HS-5 (cell line): Measurements from ENCODE around the gene CHMP4A.

Experiments
- DNase-seq: peaks from one replicate; pipeline ENCODE4 v3.0.0-alpha.2; 2012; ENCODE audit warnings: low read depth

Gene CHMP4A

DNA sequence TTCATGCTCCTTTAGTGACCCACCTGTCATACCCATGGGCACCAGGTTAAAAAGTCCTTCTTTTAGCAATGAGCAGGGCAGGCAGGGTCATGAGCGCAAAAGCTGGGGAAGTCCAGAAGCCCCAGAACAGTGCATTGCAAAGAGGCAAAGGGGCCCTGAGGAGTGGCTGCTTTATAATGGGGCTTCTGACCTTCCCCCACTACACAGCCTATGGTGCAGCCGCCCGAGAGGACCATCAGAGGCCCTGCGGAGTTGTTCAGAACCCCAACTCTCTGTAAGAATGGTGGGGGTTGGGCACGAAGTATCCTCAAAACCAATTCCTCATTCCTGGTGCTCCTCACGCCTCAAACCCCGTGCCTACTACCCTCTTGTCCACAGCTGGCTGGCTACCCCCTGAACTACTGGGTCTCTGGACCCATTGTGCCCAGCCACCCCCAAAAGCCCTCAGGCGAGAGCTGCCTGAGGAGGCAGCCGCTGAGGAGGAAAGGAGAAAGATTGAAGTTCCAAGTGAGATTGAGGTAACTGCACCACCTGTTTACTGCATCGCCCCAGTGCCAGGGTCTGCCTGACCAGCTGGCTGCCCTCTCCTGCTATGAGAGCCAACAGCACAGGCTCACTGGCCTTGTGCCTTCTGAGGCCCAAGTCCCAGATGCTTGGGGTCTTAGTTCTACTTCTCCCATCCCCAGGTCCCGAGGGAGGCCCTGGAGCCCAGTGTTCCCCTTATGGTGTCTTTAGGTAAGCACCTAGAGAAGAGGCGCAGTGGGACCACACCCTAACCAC is 34.7 kb downstream of the CHMP4A start:
- no peak for DNase-seq

DNA sequence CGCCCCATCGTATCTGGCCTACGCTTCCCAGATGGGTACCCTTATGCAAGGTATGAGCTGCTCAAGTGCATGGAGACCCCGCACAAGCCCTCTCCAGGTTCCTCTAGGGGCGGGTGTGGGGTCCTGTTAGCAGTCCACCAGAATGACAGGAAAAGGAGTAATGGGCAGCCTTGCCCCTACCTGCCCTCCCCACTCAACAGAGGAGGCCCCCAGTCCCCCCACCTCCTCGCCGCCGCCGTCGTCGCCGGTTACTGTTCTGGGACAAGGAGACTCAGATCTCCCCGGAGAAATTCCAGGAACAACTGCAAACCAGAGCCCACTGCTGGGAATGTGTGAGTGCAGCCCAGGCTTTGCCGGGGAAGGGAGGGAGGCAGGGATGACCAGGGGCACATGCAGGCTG is 35.4 kb downstream of the CHMP4A start:
- DNase-seq, result no peak

DNA sequence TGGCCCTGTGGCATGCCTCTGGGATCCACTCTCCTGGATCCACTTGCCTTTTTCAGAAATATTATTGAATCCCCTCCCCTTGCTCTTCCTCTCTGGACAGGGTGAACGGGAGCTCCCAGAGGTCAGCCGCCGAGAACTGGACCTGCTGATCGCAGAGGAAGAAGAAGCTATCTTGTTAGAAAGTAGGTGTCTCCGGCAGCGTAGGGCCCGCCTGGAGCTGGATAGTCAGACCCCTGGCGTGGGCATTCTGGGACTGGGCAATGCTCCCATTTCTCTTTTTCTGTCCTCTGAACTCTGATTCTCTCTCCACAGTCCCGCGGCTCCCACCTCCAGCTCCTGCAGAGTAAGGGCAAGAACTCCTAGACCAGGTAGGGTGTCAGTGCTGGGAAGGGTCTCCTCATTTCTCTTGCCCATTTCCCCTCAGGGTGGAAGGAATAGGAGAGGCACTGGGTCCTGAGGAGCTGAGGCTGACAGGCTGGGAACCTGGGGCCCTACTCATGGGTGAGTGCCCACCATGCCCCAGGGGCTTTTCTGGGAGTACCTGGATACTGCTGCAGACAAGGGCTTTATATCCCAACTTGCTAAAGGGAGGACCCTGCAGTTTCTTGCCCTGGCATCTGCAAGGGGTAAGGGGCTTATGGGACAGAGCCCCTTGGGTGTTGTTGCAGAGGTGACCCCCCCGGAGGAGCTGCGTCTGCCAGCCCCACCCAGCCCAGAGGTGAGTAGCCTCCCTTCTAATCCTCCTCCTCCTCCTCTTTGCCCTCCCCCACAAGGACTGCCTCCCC is 36.1 kb downstream of the CHMP4A start:
- no peak for DNase-seq

DNA sequence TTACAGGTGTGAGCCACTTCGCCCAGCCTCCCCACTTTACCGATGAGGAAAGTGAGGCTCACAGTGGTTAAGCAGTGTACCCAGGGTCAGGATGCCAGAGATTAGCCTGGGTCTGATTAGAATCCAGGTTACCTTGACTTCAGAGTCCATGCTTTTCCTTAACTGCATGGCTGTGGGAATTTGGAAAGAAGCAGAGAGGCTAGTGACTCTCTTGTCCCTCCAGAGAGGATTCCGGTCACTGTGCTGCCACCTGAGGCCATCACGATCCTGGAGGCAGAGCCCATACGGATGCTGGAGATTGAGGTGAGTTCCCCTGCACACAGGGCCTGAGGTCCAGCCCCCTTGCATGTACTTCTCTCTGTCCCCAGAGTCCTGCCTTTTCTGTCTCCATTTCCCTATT is 36.7 kb downstream of the CHMP4A start:
- no peak for DNase-seq

DNA sequence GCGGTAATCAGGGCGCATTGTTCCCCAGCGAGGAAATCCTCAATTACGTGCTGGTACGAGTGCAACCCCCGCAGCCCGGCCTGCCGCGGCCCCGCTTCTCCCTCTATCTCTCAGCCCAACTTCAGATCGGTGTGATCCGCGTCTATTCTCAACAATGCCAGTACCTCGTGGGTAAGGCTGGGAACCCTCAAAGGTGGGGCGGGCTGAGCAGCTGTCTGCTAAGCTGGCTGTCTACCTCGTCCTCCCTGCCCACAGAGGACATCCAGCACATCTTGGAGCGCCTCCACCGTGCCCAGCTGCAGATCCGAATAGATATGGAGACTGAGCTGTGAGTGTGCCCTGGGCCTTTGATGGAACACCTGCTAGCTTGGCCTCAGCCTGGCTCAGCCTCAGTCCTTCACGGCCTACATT is 40.4 kb downstream of the CHMP4A start:
- no peak for DNase-seq

DNA sequence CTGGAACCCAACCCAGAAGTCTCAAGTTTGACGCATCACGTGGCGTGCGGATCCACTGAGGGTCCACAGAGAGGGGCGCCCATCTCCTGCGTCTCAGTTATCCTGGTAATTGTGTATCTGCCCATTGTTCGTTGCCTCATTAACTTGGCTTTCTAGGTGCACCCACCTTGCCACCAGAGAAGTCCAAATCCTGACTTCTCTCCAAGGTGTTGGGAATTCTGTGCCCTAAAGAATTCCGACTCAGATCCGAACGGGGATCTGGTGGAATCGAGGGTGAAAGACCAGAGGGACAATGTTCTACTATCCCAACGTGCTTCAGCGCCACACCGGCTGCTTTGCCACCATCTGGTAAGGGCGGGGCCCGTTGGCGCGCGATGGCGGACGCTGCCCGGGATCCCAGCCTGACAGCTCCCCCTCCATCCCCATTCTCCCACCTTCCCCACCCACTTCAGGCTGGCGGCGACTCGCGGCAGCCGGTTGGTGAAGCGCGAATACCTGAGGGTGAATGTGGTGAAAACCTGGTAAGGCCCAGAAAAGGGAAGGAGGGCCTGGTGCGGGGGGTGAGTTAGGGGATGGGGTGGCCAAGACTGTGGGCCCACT is 40.9 kb downstream of the CHMP4A start:
- DNase-seq, result no peak

DNA sequence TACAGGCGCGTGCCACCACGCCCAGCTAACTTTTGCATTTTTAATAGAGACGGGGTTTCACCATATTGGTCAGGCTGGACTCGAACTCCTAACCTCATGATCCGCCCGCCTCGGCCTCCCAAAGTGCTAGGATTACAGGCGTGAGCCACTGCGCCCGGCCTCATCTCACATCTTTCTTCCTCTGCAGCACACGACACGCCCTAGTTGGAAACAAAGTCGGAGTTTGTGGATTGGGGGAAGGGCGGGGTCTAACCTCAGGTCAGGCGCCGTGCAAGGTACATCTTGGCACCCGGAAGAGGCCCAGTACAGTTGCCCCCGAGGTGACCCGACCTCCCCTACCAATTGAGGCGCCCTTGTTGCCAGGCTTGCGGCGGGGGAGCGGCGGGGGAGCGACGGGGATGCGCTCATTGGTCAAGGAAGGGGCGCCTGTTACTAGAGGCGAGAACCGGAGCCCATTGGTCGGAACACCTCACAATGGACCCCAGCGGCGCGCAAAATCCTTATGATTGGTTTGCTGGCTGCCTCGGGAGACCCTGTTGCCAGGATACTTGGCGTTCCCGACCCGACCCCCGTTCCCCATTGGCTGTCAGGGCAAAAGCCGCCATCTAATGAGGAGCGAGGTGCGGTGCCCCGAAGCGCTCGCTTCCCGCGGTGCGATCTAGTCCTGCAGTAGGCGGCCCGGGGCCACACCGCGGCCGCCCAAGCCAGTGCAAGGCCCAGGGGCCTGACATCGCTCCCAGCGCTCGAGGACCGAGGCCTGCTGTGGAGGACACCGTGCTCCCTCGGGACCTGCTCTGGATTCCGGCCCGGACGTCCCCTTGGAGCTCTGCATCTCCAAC is 41.6 kb downstream of the CHMP4A start, which contains the start of gene REC8:
Gene REC8, plus strand, starts transcription at position 659 of the 839 bp plus-strand sequence. CDS start 473 bp downstream, outside the sequence.
- DNase-seq, result no peak

DNA sequence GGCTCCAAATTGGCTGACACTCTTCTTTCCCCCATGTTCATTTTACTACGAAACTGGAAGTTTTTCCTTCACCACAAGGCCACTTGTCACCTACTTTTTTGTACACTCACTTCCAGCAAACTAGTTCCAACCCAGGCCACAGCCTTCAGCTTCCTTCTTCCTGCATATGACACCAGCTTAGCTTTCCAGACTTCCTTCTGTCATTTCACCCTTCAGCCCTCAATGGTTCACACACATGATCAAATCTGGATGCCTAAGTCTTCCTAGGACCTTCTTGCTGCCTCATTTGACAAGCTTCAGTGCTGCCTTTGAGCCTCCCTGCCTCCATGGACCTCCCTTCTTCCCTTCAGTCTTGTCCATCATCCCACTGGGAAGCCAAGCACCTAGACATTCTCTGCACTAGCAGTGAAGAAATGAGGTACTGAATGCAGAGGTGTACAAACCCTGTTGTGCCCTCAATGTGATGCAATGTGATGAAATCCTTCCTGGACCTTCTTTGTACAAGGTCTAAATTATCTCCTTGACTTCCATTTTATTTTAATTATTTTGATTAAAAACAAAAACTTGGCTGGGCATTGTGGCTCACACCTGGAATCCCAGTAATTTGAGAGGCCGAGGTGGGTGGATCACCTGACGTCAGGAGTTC is 45.7 kb downstream of the CHMP4A start:
- no peak for DNase-seq

DNA sequence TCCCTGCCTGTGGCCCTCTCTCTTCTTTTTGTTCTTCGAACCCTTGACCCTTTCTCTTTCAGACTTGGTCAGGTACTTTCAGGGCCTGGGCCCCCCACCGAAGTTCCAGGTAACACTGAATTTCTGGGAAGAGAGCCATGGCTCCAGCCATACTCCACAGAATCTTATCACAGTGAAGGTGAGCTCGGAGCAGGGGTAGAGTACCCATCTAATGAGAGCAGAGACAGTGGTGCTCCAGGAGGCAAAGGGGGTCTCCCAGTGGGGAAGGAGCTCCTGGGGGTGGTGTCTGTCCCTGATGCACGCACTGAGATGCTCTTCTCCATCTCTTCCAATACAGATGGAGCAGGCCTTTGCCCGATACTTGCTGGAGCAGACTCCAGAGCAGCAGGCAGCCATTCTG is 47.5 kb downstream of the CHMP4A start:
- DNase-seq, result no peak

DNA sequence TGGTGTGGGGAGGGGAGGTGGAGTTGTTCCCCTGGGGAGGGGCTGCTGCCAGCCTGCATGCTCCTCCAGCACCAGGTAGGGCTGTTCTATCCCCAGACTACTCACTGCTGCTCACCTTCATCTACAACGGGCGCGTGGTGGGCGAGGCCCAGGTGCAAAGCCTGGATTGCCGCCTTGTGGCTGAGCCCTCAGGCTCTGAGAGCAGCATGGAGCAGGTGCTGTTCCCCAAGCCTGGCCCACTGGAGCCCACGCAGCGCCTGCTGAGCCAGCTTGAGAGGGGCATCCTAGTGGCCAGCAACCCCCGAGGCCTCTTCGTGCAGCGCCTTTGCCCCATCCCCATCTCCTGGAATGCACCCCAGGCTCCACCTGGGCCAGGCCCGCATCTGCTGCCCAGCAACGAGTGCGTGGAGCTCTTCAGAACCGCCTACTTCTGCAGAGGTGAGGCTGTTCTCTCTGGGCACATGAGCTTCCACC is 48.7 kb downstream of the CHMP4A start:
- DNase-seq, result no peak

DNA sequence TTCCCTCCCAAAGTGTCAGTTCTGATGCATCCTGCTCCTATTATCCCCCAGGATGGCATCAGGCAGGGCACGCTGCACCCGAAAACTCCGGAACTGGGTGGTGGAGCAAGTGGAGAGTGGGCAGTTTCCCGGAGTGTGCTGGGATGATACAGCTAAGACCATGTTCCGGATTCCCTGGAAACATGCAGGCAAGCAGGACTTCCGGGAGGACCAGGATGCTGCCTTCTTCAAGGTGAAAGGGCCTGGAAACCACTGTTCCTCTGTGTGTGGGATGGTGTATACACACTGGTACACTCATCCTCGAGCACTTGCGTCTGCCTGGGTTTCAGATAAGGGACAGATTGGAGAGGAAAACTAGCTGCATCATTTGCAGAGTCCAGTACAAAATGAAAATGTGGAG is 51.2 kb downstream of the CHMP4A start:
- DNase-seq, result no peak

DNA sequence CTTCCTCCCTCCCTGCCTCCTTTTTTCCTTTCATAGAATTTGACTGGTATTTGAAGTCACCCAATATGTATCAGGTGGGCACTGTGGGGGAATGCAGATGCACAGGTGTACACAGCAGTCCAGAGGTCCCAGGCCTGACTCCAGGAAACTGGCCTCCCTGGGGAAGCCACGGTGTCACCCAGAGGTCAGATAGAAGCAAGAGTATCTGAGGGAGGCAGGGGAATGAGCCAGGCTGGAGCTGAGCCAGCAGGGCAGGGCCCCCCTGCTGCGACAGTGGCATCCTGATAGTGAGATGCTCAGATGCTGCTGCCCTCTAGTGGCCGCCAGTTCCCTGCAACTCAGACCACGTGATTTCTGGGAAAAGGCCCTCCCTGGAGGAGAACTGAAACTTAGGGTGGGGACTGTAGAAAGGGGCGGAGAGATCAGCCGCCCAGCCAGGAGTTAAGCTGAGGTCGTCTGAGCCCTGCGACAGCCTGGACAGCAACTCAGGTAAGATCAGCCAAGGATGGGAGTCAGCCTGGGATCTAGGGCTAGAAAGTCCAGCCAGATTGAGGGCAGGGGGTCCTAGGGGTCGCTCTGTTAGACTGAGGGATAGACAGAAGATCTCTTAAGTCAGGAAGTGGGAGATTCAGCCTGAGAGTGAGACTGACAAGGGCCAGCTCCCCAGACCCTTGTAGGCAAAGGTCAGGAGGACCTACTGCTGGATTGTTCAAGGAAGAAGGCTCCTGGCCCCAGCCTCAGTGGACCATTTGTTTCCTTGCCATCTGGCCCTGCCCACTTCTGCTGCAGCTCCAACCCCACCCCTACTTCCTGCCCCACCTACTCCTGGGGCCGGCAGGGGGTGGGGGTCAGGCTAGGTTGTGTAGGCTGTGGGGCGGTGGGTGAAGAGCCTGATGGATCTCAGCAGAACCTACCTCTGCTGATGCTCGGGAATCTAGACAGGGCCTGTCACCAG is 52.2 kb downstream of the CHMP4A start, which contains the start of gene IRF9:
Gene IRF9, plus strand, starts transcription at position 416 of the 955 bp plus-strand sequence. CDS start 880 bp downstream, outside the sequence.
- peak; percentile 84 for DNase-seq

DNA sequence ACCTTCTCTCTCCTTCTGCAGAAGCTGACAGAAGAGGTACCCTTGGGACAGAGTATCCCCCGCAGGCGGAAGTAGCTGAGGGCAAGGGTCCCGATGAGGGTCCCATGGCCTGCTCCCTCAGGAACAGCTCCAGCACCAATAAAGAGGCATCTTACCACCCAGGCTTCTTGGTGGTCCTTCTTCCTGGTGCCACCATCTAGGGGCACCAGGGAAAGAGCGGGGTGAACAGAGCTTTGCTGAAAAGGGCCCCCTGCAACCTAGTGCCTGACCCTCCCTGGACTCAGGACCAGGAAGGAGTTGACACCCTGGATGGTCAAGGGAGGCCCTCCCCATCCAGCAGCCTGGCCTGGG is 52.8 kb downstream of the CHMP4A start:
- no peak for DNase-seq

DNA sequence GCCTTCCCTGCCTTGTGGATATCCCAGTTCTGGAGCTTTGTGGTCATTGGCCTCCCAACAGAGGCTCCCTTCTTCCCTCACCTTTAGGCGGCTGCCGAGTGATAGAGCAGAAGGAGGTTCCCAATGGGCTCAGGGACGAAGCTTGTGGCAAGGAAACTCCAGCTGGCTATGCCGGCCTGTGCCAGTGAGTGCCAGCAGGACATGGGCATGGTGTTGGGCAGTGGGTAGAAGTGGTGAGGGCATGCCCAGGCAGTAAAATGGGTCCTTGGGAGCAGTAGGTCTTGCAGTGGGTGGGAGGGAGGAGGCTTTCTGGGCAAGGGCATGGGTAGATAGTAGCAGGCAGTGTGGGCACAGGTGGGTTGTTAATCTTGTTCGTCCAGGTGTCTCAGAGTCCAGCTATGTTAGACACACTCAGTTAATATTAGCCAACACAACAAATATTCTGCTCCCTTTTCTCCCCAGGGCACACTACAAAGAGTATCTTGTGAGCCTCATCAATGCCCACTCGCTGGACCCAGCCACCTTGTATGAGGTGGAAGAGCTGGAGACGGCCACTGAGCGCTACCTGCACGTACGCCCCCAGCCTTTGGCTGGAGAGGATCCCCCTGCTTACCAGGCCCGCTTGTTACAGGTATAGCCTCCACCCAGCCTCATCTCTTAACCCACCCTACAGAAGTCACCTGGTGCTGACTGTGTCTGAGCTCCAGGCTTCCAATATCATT is 53.4 kb downstream of the CHMP4A start:
- DNase-seq, result no peak
